Ovary (tissue), 9 donors: ENCODE data around the gene PMEPA1. TPM values are rescaled to one million over a fixed set of nuclear protein-coding genes. Genes with fewer than 3 reads are reported as not detected.

Source experiments
- DNase-seq, 5 donors: peaks; one replicate each; pipeline ENCODE4 v3.0.0-alpha.2; 2019 to 2020
- H3K27ac ChIP-seq, 2 donors: fragments of 200-600 bp; one replicate each; pipeline versions ENCODE4 v1.5.1 to v1.8.0; 2019 to 2022
- H3K27me3 ChIP-seq: fragments of 200-600 bp; one replicate; pipeline ENCODE4 v1.8.0; 2022
- H3K36me3 ChIP-seq: fragments of 200-600 bp; sonication (generic); one replicate; pipeline ENCODE4 v1.5.1; 2019
- H3K4me1 ChIP-seq: one replicate; pipeline ENCODE4 v1.8.1; 2013; ENCODE audit warnings: mild to moderate bottlenecking, moderate library complexity; ENCODE audit not compliant: insufficient read depth
- H3K4me3 ChIP-seq: fragments of 200-600 bp; sonication (generic); one replicate; pipeline ENCODE4 v1.5.1; 2017
- H3K9me3 ChIP-seq, 2 donors: fragments of 200-600 bp in 1 of 2; sonication (generic) in 1 of 2; one replicate each; pipeline versions ENCODE4 v1.5.1 to v1.8.1; 2013 to 2019; ENCODE audit warnings: mild to moderate bottlenecking in 1 of 2, moderate library complexity in 1 of 2
- CTCF ChIP-seq, 3 donors: fragments of 450-650 bp in 2 of 3; fragments of 200-600 bp in 1 of 3; IDR thresholded peaks; one replicate each; pipeline versions ENCODE4 v1.5.1 to v1.8.0; 2016 to 2022; ENCODE audit warnings: antibody characterized with exemption in 3 of 3, mild to moderate bottlenecking in 1 of 3
- EP300 ChIP-seq: sonication (generic); formaldehyde crosslinking; IDR thresholded peaks from one replicate; pipeline ENCODE4 v1.6.1; 2017; ENCODE audit warnings: antibody characterized with exemption
- POLR2A ChIP-seq: fragments of 450-650 bp; IDR thresholded peaks from one replicate; pipeline ENCODE4 v1.6.1; 2017; ENCODE audit warnings: antibody characterized with exemption, mild to moderate bottlenecking, moderate library complexity
- WGBS, 3 donors: extraction: QIAGEN DNeasy Blood & Tissue Kit in 1 of 3; methylation state at CpG; one replicate each; pipeline versions ENCODE4 v1.1.5 to v1.1.7; 2013 to 2017; 5-methylcytosine and 5-hydroxymethylcytosine counted together
- intact Hi-C, 4 donors: fragments of 100-400 bp; cut with DNase I; formaldehyde crosslinking; loops; one replicate each; pipeline versions ENCODE4 v1.11.0 to v1.15.1; 2022 to 2023
- polyA plus RNA-seq, 2 donors: library from polyadenylated mRNA; stranded (reverse); fragments of 200-250 nt in 1 of 2; fragments of 350-450 nt in 1 of 2; fragmentation: Illumina TruSeq in 1 of 2; extraction: RNeasy Lipid Tissue Mini Kit (QIAGEN cat#74804) in 1 of 2; gene quantifications; one replicate each; pipeline ENCODE4 v1.2.3, GENCODE V29; 2013 to 2014
- total RNA-seq, 7 donors: library from RNA; depleted of rRNA in 2 of 7; stranded (reverse); fragments of >200 nt in 2 of 7; fragmentation: NEBNext Ultra II Directional in 3 of 7; extraction: Animal tissue kit (Norgen Biotek cat#: 25700) in 3 of 7; gene quantifications; one replicate each; pipeline versions ENCODE4 v1.1.0 to v1.2.4, GENCODE V29; 2016 to 2023
- donor health status: DM: no; HTN: no; CAD: no; lungs with moderate emphysema.
- donor health status: DM: no; HTN: no; CAD: no.
- donor health status: Bipolar disorder and iron deficiency.
- donor health status: DM: yes; HTN: yes; CAD: no.
- donor health status: DM: no; HTN: no; CAD: no.
- donor health status: DM: yes; HTN: yes; CAD: no.

Gene PMEPA1
- total and polyA plus RNA-seq, 9 donors = 2.7 to 73.4 (median 17.6) TPM

- peaks cover 4% of the 10 kb centered on the region for H3K4me1 ChIP-seq
- no peak for DNase-seq
- H3K36me3 ChIP-seq = no peaks in the 10 kb centered on the region
- no peaks in the 10 kb centered on the region for H3K27me3 ChIP-seq
- TF ChIP-seq CTCF (IDR thresholded peaks at IDR 0.05) = no peak
- TF ChIP-seq EP300 = no peak
- no peak for TF ChIP-seq POLR2A
- H3K27ac ChIP-seq = no peak overlapping the region
- 83 to 85% (median 84%) methylated on average over 8 of the region's 8 CpGs for WGBS, 3 donors
- H3K4me3 ChIP-seq = no peak overlapping the region
- intact Hi-C loops = no loop called here
- H3K9me3 ChIP-seq = no peaks in the 10 kb centered on the region
Measured at GRCh38 chr20:57713951-57714350, 4.1 kb upstream of the PMEPA1 start.

GRCh38 chr20:57713505-57713903, 3.7 kb upstream of the PMEPA1 start:
- Histone ChIP-seq H3K4me3 (no peak overlapping the region), H3K9me3 (no peaks in the 10 kb centered on the region), H3K36me3 (no peaks in the 10 kb centered on the region), H3K4me1 (peaks cover 4% of the 10 kb centered on the region), H3K27ac (no peak overlapping the region), H3K27me3 (no peaks in the 10 kb centered on the region)
- intact Hi-C loops = no loop called here
- WGBS, 3 donors = 80 to 94% (median 91%) methylated on average over 10 of the region's 10 CpGs
- no peak for DNase-seq
- TF ChIP-seq CTCF (IDR thresholded peaks at IDR 0.05) (no peak), POLR2A (no peak), EP300 (no peak)

- 57 to 73% (median 65%) methylated on average over 5 of the region's 5 CpGs for WGBS, 3 donors
- no peak for TF ChIP-seq EP300
- DNase-seq = no peak
- Histone ChIP-seq H3K4me3 (no peak overlapping the region), H3K36me3 (no peaks in the 10 kb centered on the region), H3K27ac (no peak overlapping the region), H3K27me3 (no peaks in the 10 kb centered on the region), H3K4me1 (peaks cover 4% of the 10 kb centered on the region), H3K9me3 (no peaks in the 10 kb centered on the region)
- intact Hi-C loops = no loop called here
Measured at GRCh38 chr20:57712851-57713504, 3.2 kb upstream of the PMEPA1 start.

- no peak for DNase-seq
- peaks cover 4% of the 10 kb centered on the region for H3K4me1 ChIP-seq
- H3K9me3 ChIP-seq = no peaks in the 10 kb centered on the region
- no peak for TF ChIP-seq POLR2A
- no peak for TF ChIP-seq CTCF (IDR thresholded peaks at IDR 0.05)
- TF ChIP-seq EP300 = no peak
- H3K27me3 ChIP-seq = no peaks in the 10 kb centered on the region
- H3K36me3 ChIP-seq = no peaks in the 10 kb centered on the region
- WGBS, 3 donors = 64 to 81% (median 68%) methylated on average over 9 of the region's 9 CpGs
- intact Hi-C loops = no loop called here
- no peak overlapping the region for H3K4me3 ChIP-seq
- H3K27ac ChIP-seq = no peak overlapping the region
Measured at GRCh38 chr20:57712341-57712740, 2.5 kb upstream of the PMEPA1 start.

- H3K9me3 ChIP-seq = no peaks in the 10 kb centered on the region
- no peak overlapping the region for H3K27ac ChIP-seq
- H3K36me3 ChIP-seq = no peaks in the 10 kb centered on the region
- peaks cover 5% of the 10 kb centered on the region for H3K4me1 ChIP-seq
- TF ChIP-seq CTCF (IDR thresholded peaks at IDR 0.05) (no peak), POLR2A (no peak), EP300 (no peak)
- H3K4me3 ChIP-seq = no peak overlapping the region
- H3K27me3 ChIP-seq = no peaks in the 10 kb centered on the region
- intact Hi-C loops = no loop called here
- 80 to 88% (median 84%) methylated on average over 7 of the region's 7 CpGs for WGBS, 3 donors
- DNase-seq = no peak
Measured at GRCh38 chr20:57711826-57712225, 2.0 kb upstream of the PMEPA1 start.
